GM19043 (cell line): ENCODE data around the gene TSPAN7.

Experiments
- ATAC-seq: cut with Tn5 transposase; IDR thresholded peaks from one replicate; pipeline ENCODE4 v1.9.1; 2021; ENCODE audit warnings: low read depth; ENCODE audit not compliant: unreplicated experiment

TSPAN7 gene

GRCh38 chrX:38561126-38561868 is at the start of gene TSPAN7:
Gene TSPAN7 (plus strand): TSS chrX:38561542. CDS start chrX:38561547, 5 bp downstream.
- no peak for ATAC-seq

GRCh38 chrX:38513112-38513742 is 48.1 kb upstream of the TSPAN7 start:
- ATAC-seq: no peak

GRCh38 chrX:38514016-38514854 is 47.1 kb upstream of the TSPAN7 start:
- ATAC-seq: no peak

GRCh38 chrX:38515291-38515690 is 46.1 kb upstream of the TSPAN7 start:
- ATAC-seq: no peak

- no peak for ATAC-seq
These were observed 45.1 kb upstream of the TSPAN7 start for GRCh38 chrX:38516196-38516774.

GRCh38 chrX:38519651-38520050 is 41.7 kb upstream of the TSPAN7 start:
- ATAC-seq: no peak

GRCh38 chrX:38538134-38538533 is 23.2 kb upstream of the TSPAN7 start:
- no peak for ATAC-seq

GRCh38 chrX:38539748-38540147 is 21.6 kb upstream of the TSPAN7 start:
- ATAC-seq: no peak

GRCh38 chrX:38548508-38548907 is 12.8 kb upstream of the TSPAN7 start:
- no peak for ATAC-seq

- no peak for ATAC-seq
These were observed 8.6 kb upstream of the TSPAN7 start for GRCh38 chrX:38552721-38553120.

GRCh38 chrX:38558686-38559085 is 2.7 kb upstream of the TSPAN7 start:
- no peak for ATAC-seq

GRCh38 chrX:38560776-38561125 is 591 bp upstream of the TSPAN7 start:
- ATAC-seq: no peak

GRCh38 chrX:38561951-38562719 is 793 bp downstream of the TSPAN7 start:
- no peak for ATAC-seq

GRCh38 chrX:38563030-38563429 is 1.7 kb downstream of the TSPAN7 start:
- no peak for ATAC-seq

- no peak for ATAC-seq
These were observed 9.1 kb downstream of the TSPAN7 start for GRCh38 chrX:38570396-38570795.

GRCh38 chrX:38571058-38571457 is 9.7 kb downstream of the TSPAN7 start:
- ATAC-seq: no peak

- ATAC-seq: no peak
These were observed 13.5 kb downstream of the TSPAN7 start for GRCh38 chrX:38574858-38575257.

GRCh38 chrX:38575888-38576287 is 14.5 kb downstream of the TSPAN7 start:
- ATAC-seq: no peak

GRCh38 chrX:38577738-38578137 is 16.4 kb downstream of the TSPAN7 start:
- ATAC-seq: no peak

- no peak for ATAC-seq
These were observed 16.8 kb downstream of the TSPAN7 start for GRCh38 chrX:38578167-38578566.
